GM18519 (cell line): Measurements from ENCODE around the gene SLC35F1.

Experiments used
- ATAC-seq: cut with Tn5 transposase; IDR thresholded peaks from one replicate; pipeline ENCODE4 v1.9.1; 2021; ENCODE audit warnings: mild to moderate bottlenecking, moderate library complexity; ENCODE audit not compliant: unreplicated experiment, low FRiP score

The SLC35F1 gene

GRCh38 chr6:118334634-118335033 is 427.6 kb downstream of the SLC35F1 start:
- ATAC-seq: no peak

GRCh38 chr6:118335325-118335816 is 428.3 kb downstream of the SLC35F1 start:
- no peak for ATAC-seq

- no peak for ATAC-seq
Observed at GRCh38 chr6:118344014-118344670, 437.1 kb downstream of the SLC35F1 start.

- ATAC-seq: no peak
Observed at GRCh38 chr6:118350881-118351430, 443.9 kb downstream of the SLC35F1 start.

GRCh38 chr6:118353564-118353963 is 446.5 kb downstream of the SLC35F1 start:
- no peak for ATAC-seq

- peak; percentile 99 for ATAC-seq
Observed at GRCh38 chr6:118354641-118355040, 447.6 kb downstream of the SLC35F1 start.

- ATAC-seq: no peak
Observed at GRCh38 chr6:118356054-118356453, 449.0 kb downstream of the SLC35F1 start.

GRCh38 chr6:118356686-118357085 is 449.6 kb downstream of the SLC35F1 start:
- ATAC-seq: no peak
